Osteoblast (primary cell): ENCODE results near the gene HS1BP3. TPM values are rescaled to one million over a fixed set of nuclear protein-coding genes. Genes with fewer than 3 reads are reported as not detected.

Source experiments
- DNase-seq: peaks from one replicate; pipeline ENCODE4 v3.0.0; 2011; ENCODE audit warnings: low spot score, mixed read lengths; ENCODE audit not compliant: insufficient read length; ENCODE audit errors: missing footprints
- H2AFZ ChIP-seq: 2 replicates; pipeline ENCODE4 v1.6.0; 2011; ENCODE audit warnings: mild to moderate bottlenecking, low read length
- H3K27ac ChIP-seq: 2 replicates; pipeline ENCODE4 v1.5.1; 2011; ENCODE audit warnings: mild to moderate bottlenecking, low read depth, low read length, moderate library complexity
- H3K27me3 ChIP-seq: 2 replicates; pipeline ENCODE4 v1.6.0; 2012; ENCODE audit warnings: mild to moderate bottlenecking, control low read depth, inconsistent platforms, low read length, moderate library complexity; ENCODE audit not compliant: insufficient read depth
- H3K36me3 ChIP-seq: 2 replicates; pipeline ENCODE4 v1.5.1; 2011; ENCODE audit warnings: mild to moderate bottlenecking, low read length, control low read depth, moderate library complexity; ENCODE audit not compliant: insufficient read depth
- H3K4me1 ChIP-seq: 2 replicates; pipeline ENCODE4 v1.5.1; 2011; ENCODE audit warnings: mild to moderate bottlenecking, low read length, control low read depth, moderate library complexity; ENCODE audit not compliant: insufficient read depth
- H3K4me2 ChIP-seq: 2 replicates; pipeline ENCODE4 v1.6.0; 2011; ENCODE audit warnings: mild to moderate bottlenecking, low read length; ENCODE audit not compliant: insufficient read depth
- H3K4me3 ChIP-seq: fragments of 200-600 bp; sonication (generic); 3 replicates; pipeline ENCODE4 v1.5.1; 2012; ENCODE audit warnings: mild to moderate bottlenecking, low read length, inconsistent platforms; ENCODE audit not compliant: insufficient read depth
- H3K79me2 ChIP-seq: 2 replicates; pipeline ENCODE4 v1.6.0; 2012; ENCODE audit warnings: mild to moderate bottlenecking, low read length, control low read depth, inconsistent platforms; ENCODE audit not compliant: insufficient read depth
- H3K9me3 ChIP-seq: 2 replicates; pipeline ENCODE4 v1.5.1; 2011; ENCODE audit warnings: low read depth, low read length, control low read depth
- H4K20me1 ChIP-seq: 2 replicates; pipeline ENCODE4 v1.6.0; 2012; ENCODE audit warnings: mild to moderate bottlenecking, low read length, control low read depth; ENCODE audit not compliant: insufficient read depth
- total RNA-seq: library from RNA; depleted of rRNA; stranded (reverse); fragments of >200 nt; gene quantifications from 2 replicates; pipeline ENCODE4 v1.2.3, GENCODE V29; 2012
- TF ChIP-seq, protein P1 (sequence below): IDR thresholded peaks from 2 replicates; pipeline ENCODE4 v1.5.1; 2011; ENCODE audit warnings: mild to moderate bottlenecking, low read depth, low read length, moderate library complexity; ENCODE audit errors: extremely low read depth

HS1BP3 gene
- total RNA-seq, 1 donor, result 47.8 TPM

DNA sequence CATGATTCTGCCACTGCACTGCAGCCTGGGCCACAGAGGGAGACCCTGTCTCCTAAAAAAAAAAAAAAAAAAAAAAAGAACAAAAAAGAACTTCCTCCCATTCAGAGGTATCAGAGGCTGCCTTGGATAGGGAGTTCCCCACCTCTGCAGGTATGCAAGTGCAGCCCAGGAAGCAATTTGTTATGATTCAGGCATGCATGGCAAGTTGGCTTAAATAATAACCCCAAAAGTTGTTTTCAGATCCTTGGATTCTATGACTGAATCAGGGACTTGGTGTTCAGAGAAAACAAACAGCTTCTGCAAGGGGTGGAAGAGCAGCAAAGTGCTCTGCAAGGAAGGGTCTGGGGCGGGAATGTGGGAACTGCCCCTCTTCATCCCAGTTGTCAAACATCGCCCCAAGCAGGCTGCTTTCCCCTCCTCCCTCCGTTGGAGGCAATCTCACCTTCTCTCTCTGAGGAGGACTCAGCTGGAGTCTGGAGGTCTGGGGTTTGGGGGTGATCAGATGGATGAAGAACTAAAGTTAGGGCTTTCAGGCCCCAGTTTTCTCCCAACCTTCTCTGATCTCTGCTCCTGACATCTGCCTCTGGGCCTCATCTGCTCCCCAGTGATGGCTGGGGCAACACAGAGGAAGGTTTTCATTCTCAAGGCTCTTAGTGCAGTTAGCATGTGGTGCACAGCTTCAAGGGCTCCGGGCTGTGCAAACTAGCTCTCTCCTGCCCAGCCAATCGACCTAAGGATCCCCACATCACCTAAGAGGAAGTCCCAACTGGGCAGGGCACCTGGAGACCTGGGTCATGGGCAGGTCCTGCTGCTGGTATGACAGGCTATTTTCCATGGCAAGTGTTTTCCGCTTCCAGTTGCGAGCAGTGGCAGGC lies 12.5 kb upstream of the HS1BP3 start:
- Histone ChIP-seq H3K4me3 (no peak overlapping the region), H3K79me2 (no peaks in the 10 kb centered on the region), H3K27ac (no peak overlapping the region), H3K4me1 (no peaks in the 10 kb centered on the region), H3K27me3 (peaks cover 87% of the 10 kb centered on the region), H4K20me1 (no peaks in the 10 kb centered on the region), H3K9me3 (no peaks in the 10 kb centered on the region), H3K36me3 (no peaks in the 10 kb centered on the region), H3K4me2 (no peak overlapping the region), H2AFZ (no peak overlapping the region)
- peak; percentile 85 for DNase-seq
- TF ChIP-seq, protein P1, sequence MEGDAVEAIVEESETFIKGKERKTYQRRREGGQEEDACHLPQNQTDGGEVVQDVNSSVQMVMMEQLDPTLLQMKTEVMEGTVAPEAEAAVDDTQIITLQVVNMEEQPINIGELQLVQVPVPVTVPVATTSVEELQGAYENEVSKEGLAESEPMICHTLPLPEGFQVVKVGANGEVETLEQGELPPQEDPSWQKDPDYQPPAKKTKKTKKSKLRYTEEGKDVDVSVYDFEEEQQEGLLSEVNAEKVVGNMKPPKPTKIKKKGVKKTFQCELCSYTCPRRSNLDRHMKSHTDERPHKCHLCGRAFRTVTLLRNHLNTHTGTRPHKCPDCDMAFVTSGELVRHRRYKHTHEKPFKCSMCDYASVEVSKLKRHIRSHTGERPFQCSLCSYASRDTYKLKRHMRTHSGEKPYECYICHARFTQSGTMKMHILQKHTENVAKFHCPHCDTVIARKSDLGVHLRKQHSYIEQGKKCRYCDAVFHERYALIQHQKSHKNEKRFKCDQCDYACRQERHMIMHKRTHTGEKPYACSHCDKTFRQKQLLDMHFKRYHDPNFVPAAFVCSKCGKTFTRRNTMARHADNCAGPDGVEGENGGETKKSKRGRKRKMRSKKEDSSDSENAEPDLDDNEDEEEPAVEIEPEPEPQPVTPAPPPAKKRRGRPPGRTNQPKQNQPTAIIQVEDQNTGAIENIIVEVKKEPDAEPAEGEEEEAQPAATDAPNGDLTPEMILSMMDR, result no peak

DNA sequence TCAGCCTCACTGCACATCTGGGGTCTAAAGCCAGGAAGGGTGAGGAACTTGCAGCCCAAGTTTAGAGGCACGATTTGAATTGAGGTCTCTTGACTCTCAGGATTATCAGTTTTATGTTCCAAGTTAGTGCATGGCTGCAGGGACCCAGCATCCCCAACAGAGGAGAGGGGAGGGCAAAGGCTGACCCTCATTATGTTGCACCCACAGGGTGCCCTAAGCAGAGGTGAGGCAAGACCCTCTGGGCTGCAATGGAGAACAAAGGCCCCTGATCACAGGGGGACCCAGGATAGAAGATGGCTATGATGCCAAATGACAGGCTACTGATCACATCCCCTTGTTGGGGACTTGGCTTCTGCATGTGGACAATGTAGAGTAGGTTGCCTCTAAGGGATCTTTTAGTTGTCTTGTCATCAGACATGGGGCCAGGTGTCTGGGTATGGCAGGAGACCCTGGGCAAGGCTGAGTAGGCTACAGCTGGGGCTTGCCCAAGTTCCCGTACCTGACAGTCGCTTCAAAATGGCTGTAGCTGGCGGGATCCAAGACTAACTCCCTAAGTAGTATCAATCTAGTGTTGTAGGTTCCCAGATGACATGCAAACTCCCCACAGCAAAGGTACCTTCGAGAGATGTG lies 11.5 kb upstream of the HS1BP3 start:
- Histone ChIP-seq H3K4me2 (no peak overlapping the region), H4K20me1 (no peaks in the 10 kb centered on the region), H3K27ac (no peak overlapping the region), H3K4me1 (no peaks in the 10 kb centered on the region), H3K9me3 (no peaks in the 10 kb centered on the region), H2AFZ (no peak overlapping the region), H3K79me2 (no peaks in the 10 kb centered on the region), H3K27me3 (peaks cover 80% of the 10 kb centered on the region), H3K4me3 (no peak overlapping the region), H3K36me3 (no peaks in the 10 kb centered on the region)
- TF ChIP-seq, protein P1, result no peak
- no peak for DNase-seq

DNA sequence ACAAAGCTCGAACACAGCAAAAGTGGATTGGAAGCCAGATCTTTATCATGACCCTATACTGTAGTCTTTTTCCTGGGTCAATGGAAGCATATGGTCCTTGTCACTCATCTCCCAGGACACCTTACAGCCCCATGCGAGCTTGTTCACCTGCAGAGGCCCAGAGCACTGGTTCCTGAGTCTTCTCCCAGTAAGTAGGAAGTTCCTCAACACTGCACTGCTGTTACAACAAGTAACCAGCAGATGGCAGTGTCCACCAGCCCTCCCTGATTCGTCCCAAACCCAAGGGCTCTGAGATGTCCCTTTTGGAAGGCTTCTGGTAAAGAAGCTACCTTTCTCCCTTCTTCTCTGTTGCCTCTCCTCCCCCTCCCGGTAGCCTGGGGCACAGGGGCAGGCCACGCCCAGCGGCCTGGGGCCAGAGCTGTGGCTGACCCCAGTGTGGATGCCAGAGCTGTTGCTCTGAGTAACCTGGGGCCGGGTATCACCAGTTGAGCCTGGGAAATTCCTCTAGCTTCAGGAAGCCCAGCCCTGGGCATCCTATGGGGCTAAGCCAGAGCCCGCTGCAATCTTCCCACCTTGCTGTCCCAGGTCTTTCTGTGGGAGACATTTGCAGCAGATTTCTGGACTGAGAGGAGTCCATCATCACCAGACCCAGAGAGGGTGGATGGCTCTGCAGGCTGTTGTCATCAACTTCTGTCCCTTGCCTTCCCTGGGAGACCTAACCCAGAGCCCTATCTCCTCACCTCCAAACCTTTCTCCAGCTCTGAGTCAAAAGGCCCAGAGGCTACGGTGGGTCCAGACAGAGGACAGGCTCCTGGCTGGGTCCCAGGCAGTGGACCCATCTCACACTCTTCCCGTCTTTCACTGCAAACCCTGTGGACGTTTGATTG lies 10.8 kb upstream of the HS1BP3 start:
- Histone ChIP-seq H2AFZ (no peak overlapping the region), H3K27me3 (peaks cover 84% of the 10 kb centered on the region), H4K20me1 (no peaks in the 10 kb centered on the region), H3K27ac (no peak overlapping the region), H3K9me3 (no peaks in the 10 kb centered on the region), H3K4me2 (no peak overlapping the region), H3K36me3 (no peaks in the 10 kb centered on the region), H3K79me2 (no peaks in the 10 kb centered on the region), H3K4me3 (no peak overlapping the region), H3K4me1 (no peaks in the 10 kb centered on the region)
- DNase-seq, result peak; percentile 98
- TF ChIP-seq, protein P1, result peak; percentile 96
